HG02943 (cell line): ENCODE measurements around the gene DYNLT2.

ENCODE experiments used
- ATAC-seq: cut with Tn5 transposase; IDR thresholded peaks from one replicate; pipeline ENCODE4 v1.9.1; 2021; ENCODE audit warnings: mild to moderate bottlenecking, low read depth, moderate library complexity; ENCODE audit not compliant: unreplicated experiment

The DYNLT2 gene

GRCh38 chr6:169738976-169739529 is 12.3 kb downstream of the DYNLT2 start:
- ATAC-seq = no peak

GRCh38 chr6:169738204-169738975 is 13.0 kb downstream of the DYNLT2 start:
- no peak for ATAC-seq

- no peak for ATAC-seq
These were observed 21.4 kb downstream of the DYNLT2 start for GRCh38 chr6:169729961-169730360.

GRCh38 chr6:169726963-169727362 is 24.4 kb downstream of the DYNLT2 start:
- ATAC-seq = no peak

GRCh38 chr6:169726049-169726400 is 25.3 kb downstream of the DYNLT2 start:
- ATAC-seq = no peak

GRCh38 chr6:169725125-169726048 is 26.0 kb downstream of the DYNLT2 start:
- ATAC-seq = peak; percentile 17

GRCh38 chr6:169724494-169725124 is 26.8 kb downstream of the DYNLT2 start, which contains the start of gene PHF10:
PHF10 (minus strand) TSS chr6:169724500; CDS start chr6:169723931, 569 bp downstream.
- ATAC-seq = peak; percentile 43

- ATAC-seq = peak; percentile 34
These were observed 27.3 kb downstream of the DYNLT2 start for GRCh38 chr6:169723991-169724493.

GRCh38 chr6:169723200-169723909 is 28.0 kb downstream of the DYNLT2 start:
- peak; percentile 34 for ATAC-seq

- peak; percentile 16 for ATAC-seq
These were observed 28.8 kb downstream of the DYNLT2 start for GRCh38 chr6:169722362-169723199.

- no peak for ATAC-seq
These were observed 31.0 kb downstream of the DYNLT2 start for GRCh38 chr6:169720207-169720855.

GRCh38 chr6:169719117-169719516 is 32.3 kb downstream of the DYNLT2 start:
- ATAC-seq = no peak

GRCh38 chr6:169714595-169714994 is 36.8 kb downstream of the DYNLT2 start:
- no peak for ATAC-seq

- no peak for ATAC-seq
These were observed 37.2 kb downstream of the DYNLT2 start for GRCh38 chr6:169714178-169714577.

GRCh38 chr6:169710009-169710408 is 41.4 kb downstream of the DYNLT2 start:
- ATAC-seq = no peak

GRCh38 chr6:169709293-169709692 is 42.1 kb downstream of the DYNLT2 start:
- no peak for ATAC-seq

- ATAC-seq = no peak
These were observed 43.6 kb downstream of the DYNLT2 start for GRCh38 chr6:169707772-169708171.

GRCh38 chr6:169702840-169703246 is 48.5 kb downstream of the DYNLT2 start:
- no peak for ATAC-seq
